Neural cell (in vitro differentiated cells): ENCODE measurements around the gene APRT. TPM values are rescaled to one million over a fixed set of nuclear protein-coding genes. Genes with fewer than 3 reads are reported as not detected.

Experiments
- H2AFZ ChIP-seq: fragments of 200-600, 300-800 bp; sonication (generic), shearing (Covaris generic); 2 replicates; pipeline ENCODE4 v1.6.0; 2014; ENCODE audit warnings: low read depth, mild to moderate bottlenecking, antibody characterized with exemption, low read length, moderate library complexity
- H3F3A ChIP-seq: fragments of 200-600 bp; shearing (Covaris generic); 2 replicates; pipeline ENCODE4 v1.6.1; 2016; ENCODE audit warnings: mild to moderate bottlenecking, moderate library complexity, mixed read lengths, antibody characterized with exemption, low read length; ENCODE audit not compliant: insufficient read depth, poor library complexity, severe bottlenecking
- H3K27ac ChIP-seq: fragments of 200-600, 300-800 bp; sonication (generic), shearing (Covaris generic); 2 replicates; pipeline ENCODE4 v1.5.1; 2014; ENCODE audit warnings: mild to moderate bottlenecking, low read length, moderate library complexity
- H3K27me3 ChIP-seq: fragments of 300-800, 200-600 bp; sonication (generic), shearing (Covaris generic); 2 replicates; pipeline ENCODE4 v1.6.0; 2014; ENCODE audit warnings: mild to moderate bottlenecking, low read depth, low read length, moderate library complexity; ENCODE audit not compliant: insufficient read depth
- H3K36me3 ChIP-seq: fragments of 300-800, 200-600 bp; sonication (generic), shearing (Covaris generic); 2 replicates; pipeline ENCODE4 v1.5.1; 2014; ENCODE audit warnings: mild to moderate bottlenecking, antibody characterized with exemption, low read length, moderate library complexity; ENCODE audit not compliant: insufficient read depth
- H3K4me2 ChIP-seq: fragments of 300-800, 200-600 bp; sonication (generic), shearing (Covaris generic); 2 replicates; pipeline ENCODE4 v1.6.0; 2014; ENCODE audit warnings: mild to moderate bottlenecking, low read length
- H3K4me3 ChIP-seq: fragments of 300-800, 200-600 bp; sonication (generic), shearing (Covaris generic); 2 replicates; pipeline ENCODE4 v1.5.1; 2014; ENCODE audit warnings: mild to moderate bottlenecking, low read length, moderate library complexity
- H3K79me2 ChIP-seq: fragments of 200-600 bp; shearing (Covaris generic); replicated peaks from 2 replicates; pipeline ENCODE4 v1.6.0; 2014; ENCODE audit warnings: mild to moderate bottlenecking, low read length, moderate library complexity; ENCODE audit not compliant: insufficient read depth
- H3K9ac ChIP-seq: fragments of 300-800, 200-600 bp; sonication (generic), shearing (Covaris generic); 2 replicates; pipeline ENCODE4 v1.6.1; 2016; ENCODE audit warnings: mild to moderate bottlenecking, low read length, mixed read lengths
- H3K9me2 ChIP-seq: fragments of 200-600 bp; shearing (Covaris generic); 2 replicates; pipeline ENCODE4 v1.6.1; 2016; ENCODE audit warnings: mild to moderate bottlenecking, low read length, mixed read lengths; ENCODE audit not compliant: insufficient read depth
- H3K9me3 ChIP-seq: fragments of 200-600, 300-800 bp; sonication (generic), shearing (Covaris generic); 2 replicates; pipeline ENCODE4 v1.6.1; 2016; ENCODE audit warnings: mild to moderate bottlenecking, mixed run types, low read length, moderate library complexity, mixed read lengths
- H4K20me1 ChIP-seq: fragments of 200-600 bp; shearing (Covaris generic); 2 replicates; pipeline ENCODE4 v1.6.1; 2016; ENCODE audit warnings: mild to moderate bottlenecking, mixed run types; ENCODE audit not compliant: insufficient read depth
- CTCF ChIP-seq: fragments of 450-650 bp; IDR thresholded peaks from 2 replicates; pipeline ENCODE4 v1.5.1; 2014; ENCODE audit warnings: antibody characterized with exemption, mild to moderate bottlenecking, moderate library complexity; ENCODE audit not compliant: poor library complexity, severe bottlenecking
- EP300 ChIP-seq: fragments of 450-650 bp; conservative IDR thresholded peaks from 2 replicates; pipeline ENCODE4 v1.6.1; 2014; ENCODE audit warnings: antibody characterized with exemption, mild to moderate bottlenecking, moderate library complexity; ENCODE audit not compliant: poor library complexity, severe bottlenecking
- EZH2 ChIP-seq: fragments of 200-600, 300-800 bp; shearing (Covaris generic), sonication (generic); IDR thresholded peaks from 2 replicates; pipeline ENCODE4 v1.6.1; 2014; ENCODE audit warnings: antibody characterized with exemption, low read length, borderline replicate concordance, mild to moderate bottlenecking; ENCODE audit not compliant: insufficient read depth, poor library complexity, severe bottlenecking
- MXI1 ChIP-seq: fragments of 450-650 bp; conservative IDR thresholded peaks from 2 replicates; pipeline ENCODE4 v1.6.1; 2014; ENCODE audit warnings: antibody characterized with exemption, mild to moderate bottlenecking; ENCODE audit not compliant: poor library complexity, severe bottlenecking
- POLR2AphosphoS5 ChIP-seq: IDR thresholded peaks from 2 replicates; pipeline ENCODE4 v1.6.1; 2012
- RAD21 ChIP-seq: fragments of 450-650 bp; conservative IDR thresholded peaks from 2 replicates; pipeline ENCODE4 v1.6.1; 2014; ENCODE audit warnings: antibody characterized with exemption, mild to moderate bottlenecking, moderate library complexity
- REST ChIP-seq: IDR thresholded peaks from 2 replicates; pipeline ENCODE4 v1.6.1; 2012; ENCODE audit warnings: borderline replicate concordance
- SMC3 ChIP-seq: fragments of 450-650 bp; conservative IDR thresholded peaks from 2 replicates; pipeline ENCODE4 v1.6.1; 2014; ENCODE audit warnings: antibody characterized with exemption, mild to moderate bottlenecking, moderate library complexity; ENCODE audit not compliant: poor library complexity
- TAF1 ChIP-seq: IDR thresholded peaks from 2 replicates; pipeline ENCODE4 v1.6.1; 2012; ENCODE audit warnings: low read depth
- polyA plus RNA-seq: library from polyadenylated mRNA; depleted of rRNA; stranded (reverse); fragments of >200 nt; gene quantifications from 2 replicates; pipeline ENCODE4 v1.2.3, GENCODE V29; 2014

The APRT gene
- polyA plus RNA-seq, 1 donor from 2014 or later, result 52.0 TPM

- Histone ChIP-seq H2AFZ (no peak overlapping the region), H3K27ac (no peak overlapping the region), H3F3A (no peaks in the 10 kb centered on the region), H3K4me2 (no peak overlapping the region), H3K27me3 (no peaks in the 10 kb centered on the region), H3K9ac (no peak overlapping the region), H3K4me3 (no peak overlapping the region), H3K79me2 (no peaks in the 10 kb centered on the region), H3K9me3 (no peaks in the 10 kb centered on the region), H3K36me3 (no peaks in the 10 kb centered on the region), H3K9me2 (no peaks in the 10 kb centered on the region), H4K20me1 (no peaks in the 10 kb centered on the region)
- TF ChIP-seq EZH2 (no peak), SMC3 (no peak), REST (no peak), POLR2AphosphoS5 (no peak), EP300 (no peak), CTCF (no peak), TAF1 (no peak), RAD21 (no peak), MXI1 (no peak)
These were observed 1.8 kb upstream of the APRT start for GRCh38 chr16:88813269-88814143.

- no peak for TF ChIP-seq REST
- TF ChIP-seq RAD21, result peak; percentile 2
- Histone ChIP-seq H3K9ac (peak overlapping the region; percentile 78), H2AFZ (no peak overlapping the region), H3F3A (no peaks in the 10 kb centered on the region), H3K79me2 (no peaks in the 10 kb centered on the region), H3K4me2 (no peak overlapping the region), H3K9me2 (no peaks in the 10 kb centered on the region), H4K20me1 (no peaks in the 10 kb centered on the region), H3K9me3 (no peaks in the 10 kb centered on the region), H3K27ac (peak overlapping the region; percentile 79), H3K36me3 (no peaks in the 10 kb centered on the region), H3K27me3 (no peaks in the 10 kb centered on the region), H3K4me3 (peak overlapping the region; percentile 94)
These were observed 963 bp upstream of the APRT start for GRCh38 chr16:88812513-88813268.
